ENCODE results near the gene TM4SF18. TPM values are rescaled to one million over a fixed set of nuclear protein-coding genes. Genes with fewer than 3 reads are reported as not detected.

The TM4SF18 gene
- total RNA-seq, 4 donors from 2014 or later, result 9.7 to 33.3 (median 24.9) TPM

DNA sequence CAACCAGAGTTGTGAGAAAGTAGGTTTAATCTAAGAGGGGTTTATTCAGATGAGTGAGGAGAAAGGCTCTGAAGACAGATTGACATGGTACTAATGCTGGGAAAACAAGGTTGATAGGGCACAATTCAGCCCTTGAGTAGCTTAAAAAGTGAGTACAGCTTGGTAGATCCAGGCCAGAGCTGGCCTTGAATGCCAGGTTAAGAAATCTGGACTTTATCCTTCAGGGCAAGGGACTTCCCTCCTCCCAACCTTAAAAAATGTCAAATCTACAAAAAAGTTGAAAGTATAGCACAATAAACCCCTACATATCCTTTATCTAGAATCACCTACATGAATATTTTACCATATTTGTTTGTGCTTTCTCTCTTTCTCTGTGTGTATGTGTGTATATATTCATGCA, 7.9 kb downstream of the TM4SF18 start:
- intact Hi-C loops (cut with DNase I), result no loop called here
- DNase-seq, result no peak
- Histone ChIP-seq H3K4me3 (replicated peaks in 1 of 3) (no peak overlapping the region), H3K4me1 (no peaks in the 10 kb centered on the region), H3K27ac (no peak overlapping the region), H3K9me3 (no peaks in the 10 kb centered on the region), H3K27me3 (no peaks in the 10 kb centered on the region), H3K36me3 (no peaks in the 10 kb centered on the region)
- TF ChIP-seq, protein P1, sequence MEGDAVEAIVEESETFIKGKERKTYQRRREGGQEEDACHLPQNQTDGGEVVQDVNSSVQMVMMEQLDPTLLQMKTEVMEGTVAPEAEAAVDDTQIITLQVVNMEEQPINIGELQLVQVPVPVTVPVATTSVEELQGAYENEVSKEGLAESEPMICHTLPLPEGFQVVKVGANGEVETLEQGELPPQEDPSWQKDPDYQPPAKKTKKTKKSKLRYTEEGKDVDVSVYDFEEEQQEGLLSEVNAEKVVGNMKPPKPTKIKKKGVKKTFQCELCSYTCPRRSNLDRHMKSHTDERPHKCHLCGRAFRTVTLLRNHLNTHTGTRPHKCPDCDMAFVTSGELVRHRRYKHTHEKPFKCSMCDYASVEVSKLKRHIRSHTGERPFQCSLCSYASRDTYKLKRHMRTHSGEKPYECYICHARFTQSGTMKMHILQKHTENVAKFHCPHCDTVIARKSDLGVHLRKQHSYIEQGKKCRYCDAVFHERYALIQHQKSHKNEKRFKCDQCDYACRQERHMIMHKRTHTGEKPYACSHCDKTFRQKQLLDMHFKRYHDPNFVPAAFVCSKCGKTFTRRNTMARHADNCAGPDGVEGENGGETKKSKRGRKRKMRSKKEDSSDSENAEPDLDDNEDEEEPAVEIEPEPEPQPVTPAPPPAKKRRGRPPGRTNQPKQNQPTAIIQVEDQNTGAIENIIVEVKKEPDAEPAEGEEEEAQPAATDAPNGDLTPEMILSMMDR (IDR thresholded peaks at IDR 0.05), result no peak
- no peak for TF ChIP-seq POLR2A (IDR thresholded peaks at IDR 0.05)

DNA sequence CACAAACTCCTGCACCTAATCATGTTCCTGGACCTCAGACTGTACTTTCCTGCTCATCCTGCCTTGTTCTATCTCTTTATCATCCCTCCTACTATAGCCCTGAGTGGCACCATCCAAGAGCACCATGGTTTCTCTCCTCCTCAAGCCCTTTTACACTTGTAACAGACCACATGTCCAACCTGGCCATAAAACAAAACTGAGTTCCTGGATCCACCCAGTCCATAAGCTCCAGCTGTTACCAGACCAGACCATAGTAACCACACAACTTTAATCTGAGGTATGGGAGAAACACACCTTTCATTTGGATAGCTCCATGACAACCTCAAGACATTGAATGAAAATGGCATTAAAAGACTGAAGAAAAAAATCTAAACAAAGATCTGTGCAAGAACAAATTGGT, 9.1 kb downstream of the TM4SF18 start:
- H3K27me3 ChIP-seq, result no peaks in the 10 kb centered on the region
- no peak for DNase-seq
- intact Hi-C loops (cut with DNase I), result no loop called here
- H3K9me3 ChIP-seq, result no peaks in the 10 kb centered on the region
- H3K27ac ChIP-seq, result no peak overlapping the region
- H3K36me3 ChIP-seq, result no peaks in the 10 kb centered on the region
- no peaks in the 10 kb centered on the region for H3K4me1 ChIP-seq
- H3K4me3 ChIP-seq (replicated peaks in 1 of 3), result no peak overlapping the region
- no peak for TF ChIP-seq POLR2A (IDR thresholded peaks at IDR 0.05)
- TF ChIP-seq, protein P1 (IDR thresholded peaks at IDR 0.05), result no peak

DNA sequence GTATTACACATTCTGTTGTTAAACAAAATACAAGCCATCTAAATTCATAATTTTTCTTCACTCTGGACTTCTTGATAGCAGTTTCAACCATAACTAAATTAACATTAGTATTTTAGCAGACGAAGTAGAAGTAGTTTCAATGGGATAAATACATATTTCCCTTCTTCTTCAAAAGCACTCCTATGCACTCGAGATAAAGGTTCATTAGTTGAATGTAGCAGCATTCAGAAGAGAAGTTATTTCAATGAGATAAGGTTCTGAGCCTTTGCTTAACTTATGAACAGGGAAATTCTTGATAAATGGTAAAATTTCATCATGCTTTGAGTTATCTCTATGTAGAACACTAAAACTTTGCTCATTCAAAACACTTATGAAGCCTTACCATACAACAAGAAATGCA, 11.8 kb downstream of the TM4SF18 start:
- intact Hi-C loops (cut with DNase I), result no loop called here
- Histone ChIP-seq H3K36me3 (no peaks in the 10 kb centered on the region), H3K4me1 (no peaks in the 10 kb centered on the region), H3K4me3 (replicated peaks in 1 of 3) (no peak overlapping the region), H3K27me3 (no peaks in the 10 kb centered on the region), H3K9me3 (no peaks in the 10 kb centered on the region), H3K27ac (no peak overlapping the region)
- no peak for DNase-seq
- TF ChIP-seq, protein P1 (IDR thresholded peaks at IDR 0.05), result no peak
- no peak for TF ChIP-seq POLR2A (IDR thresholded peaks at IDR 0.05)
- whole genome bisulfite sequencing, 2 donors, result 88 to 89% methylated on average over 2 of the region's 2 CpGs

DNA sequence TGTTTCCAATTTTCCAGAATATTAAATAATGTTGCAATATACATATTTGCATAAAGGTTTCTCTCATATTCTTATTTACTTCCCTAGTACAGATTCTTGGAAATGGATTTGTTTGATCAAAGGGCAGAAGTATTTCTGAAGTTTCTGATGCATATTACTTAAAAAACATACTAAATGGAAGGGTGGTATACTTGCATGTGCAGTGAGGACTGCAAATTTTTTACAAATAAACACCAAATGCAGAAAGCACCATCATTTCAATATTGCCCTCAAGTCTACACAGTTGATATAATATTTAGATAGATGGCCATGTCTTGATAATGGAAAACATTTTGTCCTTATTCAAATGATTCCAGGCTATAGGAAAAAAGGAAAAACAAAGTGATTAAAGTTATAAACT, 12.3 kb downstream of the TM4SF18 start:
- TF ChIP-seq POLR2A (IDR thresholded peaks at IDR 0.05), result no peak
- TF ChIP-seq, protein P1 (IDR thresholded peaks at IDR 0.05), result no peak
- H3K4me1 ChIP-seq, result no peaks in the 10 kb centered on the region
- no peaks in the 10 kb centered on the region for H3K36me3 ChIP-seq
- DNase-seq, result no peak
- no peaks in the 10 kb centered on the region for H3K27me3 ChIP-seq
- no peak overlapping the region for H3K4me3 ChIP-seq (replicated peaks in 1 of 3)
- no peaks in the 10 kb centered on the region for H3K9me3 ChIP-seq
- no peak overlapping the region for H3K27ac ChIP-seq
- intact Hi-C loops (cut with DNase I), result no loop called here

DNA sequence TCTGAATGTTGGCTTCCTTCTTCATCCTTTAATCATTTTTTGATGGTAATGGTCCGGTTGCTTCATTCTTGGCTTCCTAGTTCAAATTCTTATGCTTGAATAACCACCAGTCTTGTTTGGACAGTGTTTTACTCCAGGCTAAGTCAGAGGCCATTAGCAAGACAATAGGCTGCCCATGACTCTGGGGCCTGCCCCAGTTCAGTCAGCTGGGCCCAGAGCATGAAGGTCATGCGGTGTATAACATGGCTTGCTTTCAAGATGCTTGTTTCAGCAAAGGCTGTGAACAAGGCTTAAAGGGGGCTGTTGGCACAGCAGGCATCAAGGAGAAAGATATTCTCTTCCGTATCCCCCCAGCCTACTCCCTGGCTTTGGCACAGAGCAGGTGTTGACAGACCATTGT, 13.7 kb downstream of the TM4SF18 start:
- Histone ChIP-seq H3K36me3 (no peaks in the 10 kb centered on the region), H3K27ac (no peak overlapping the region), H3K9me3 (no peaks in the 10 kb centered on the region), H3K4me1 (no peaks in the 10 kb centered on the region), H3K27me3 (no peaks in the 10 kb centered on the region), H3K4me3 (replicated peaks in 1 of 3) (no peak overlapping the region)
- peak in 1 of 2 donors; percentile 46 for DNase-seq
- no peak for TF ChIP-seq POLR2A (IDR thresholded peaks at IDR 0.05)
- TF ChIP-seq, protein P1 (IDR thresholded peaks at IDR 0.05), result no peak
- intact Hi-C loops (cut with DNase I), result no loop called here
- 58 to 78% methylated on average over 3 of the region's 3 CpGs for WGBS, 2 donors

All from thyroid gland (tissue), 4 donors.